A673 (cell line): Measurements from ENCODE around the gene LARGE2. TPM values are rescaled to one million over a fixed set of nuclear protein-coding genes. Genes with fewer than 3 reads are reported as not detected.
A peak's percentile ranks its signal among the peaks of the same experiment; 100 is the strongest.

ENCODE experiments used
- Bru-seq: library from RNA; stranded (reverse); fragments of 400-500 nt; gene quantifications from one replicate; lab custom pipeline; 2021; lab: Mats Ljungman, UMichigan
- BruChase-seq, 2 experiments: library from RNA; stranded (reverse); fragments of 400-500 nt; gene quantifications; one replicate each; lab custom pipeline; 2021; lab: Mats Ljungman, UMichigan
- BruUV-seq: library from RNA; stranded (reverse); fragments of 400-500 nt; replicated peaks from 2 replicates; lab custom pipeline; 2021; lab: Mats Ljungman, UMichigan
- CTCF ChIA-PET: fragments of 300-600 bp; sonication (Branson Sonifier 250); formaldehyde crosslinking; loops from one replicate; lab custom pipeline; 2022; ENCODE audit warnings: antibody characterized with exemption; lab: Charles Lee
- POLR2A ChIA-PET: fragments of 300-600 bp; sonication (Branson Sonifier 250); formaldehyde crosslinking; loops from one replicate; lab custom pipeline; 2022; ENCODE audit warnings: antibody characterized with exemption; ENCODE audit not compliant: low non-redundant PET; lab: Charles Lee
- DNase-seq: peaks from one replicate; pipeline ENCODE4 v3.0.0-alpha.2; 2015; ENCODE audit warnings: low spot score
- H3K27ac ChIP-seq: fragments of 200-600 bp; sonication (generic); 2 replicates; pipeline ENCODE4 v1.5.1; 2016; ENCODE audit warnings: mixed run types, low read depth, mild to moderate bottlenecking, mixed read lengths, antibody characterized with exemption, low read length; ENCODE audit not compliant: poor library complexity, severe bottlenecking
- H3K27me3 ChIP-seq: fragments of 200-600 bp; sonication (generic); replicated peaks from 2 replicates; pipeline ENCODE4 v1.6.1; 2017; ENCODE audit warnings: mixed run types, low read depth, mild to moderate bottlenecking, mixed read lengths, antibody characterized with exemption, low read length; ENCODE audit not compliant: insufficient read depth, poor library complexity
- H3K36me3 ChIP-seq: fragments of 200-600 bp; sonication (generic); 2 replicates; pipeline ENCODE4 v1.6.1; 2016; ENCODE audit warnings: mixed run types, mild to moderate bottlenecking, mixed read lengths, antibody characterized with exemption, low read length; ENCODE audit not compliant: insufficient read depth, poor library complexity, severe bottlenecking
- H3K4me1 ChIP-seq: fragments of 200-600 bp; sonication (generic); 2 replicates; pipeline ENCODE4 v1.6.1; 2017; ENCODE audit warnings: mixed run types, mild to moderate bottlenecking, mixed read lengths, antibody characterized with exemption, low read length; ENCODE audit not compliant: insufficient read depth, poor library complexity, severe bottlenecking
- H3K4me3 ChIP-seq: fragments of 200-600 bp; sonication (generic); 2 replicates; pipeline ENCODE4 v1.5.1; 2016; ENCODE audit warnings: low read depth, mixed run types, mild to moderate bottlenecking, mixed read lengths, low read length; ENCODE audit not compliant: poor library complexity, severe bottlenecking
- H3K9me3 ChIP-seq: fragments of 200-600 bp; sonication (generic); 2 replicates; pipeline ENCODE4 v1.6.1; 2016; ENCODE audit warnings: mixed run types, low read depth, mild to moderate bottlenecking, mixed read lengths, antibody characterized with exemption, low read length; ENCODE audit not compliant: poor library complexity, severe bottlenecking
- EZH2 ChIP-seq: fragments of 200-600 bp; sonication (generic); IDR thresholded peaks from 2 replicates; pipeline ENCODE4 v1.6.1; 2017; ENCODE audit warnings: borderline replicate concordance, low read depth, mild to moderate bottlenecking, mixed read lengths, antibody characterized with exemption, low read length; ENCODE audit not compliant: poor library complexity, severe bottlenecking
- intact Hi-C: fragments of 100-400 bp; cut with micrococcal nuclease; formaldehyde crosslinking; loops from one replicate; pipeline ENCODE4 v1.10.0; 2022; ENCODE audit not compliant: unreplicated experiment
- long read RNA-seq: library from polyadenylated mRNA; stranded (forward); transcript quantifications from one replicate; pipeline ENCODE4 v2.0.0, GENCODE V29; 2022
- total RNA-seq: library from RNA; stranded (reverse); gene quantifications from 2 replicates; pipeline ENCODE4 v1.2.3, GENCODE V29; 2021
- TF ChIP-seq, protein P1 (sequence below): fragments of 300-800, 200-600 bp; sonication (generic); conservative IDR thresholded peaks from 2 replicates; pipeline ENCODE4 v1.5.1; 2017; ENCODE audit warnings: low read depth, mild to moderate bottlenecking, antibody characterized with exemption, low read length, moderate library complexity, mixed read lengths

Gene LARGE2
- total RNA-seq (9.1 and 10.9 TPM in 2 replicates), Bru-seq, nascent RNA (percentile 43 among the genes with signal in this experiment), BruChase-seq, experiment 1, labeled RNA remaining after a 2-hour chase (percentile 51 among the genes with signal in this experiment), BruChase-seq, experiment 2, labeled RNA remaining after a 6-hour chase (percentile 47 among the genes with signal in this experiment)
- long read RNA-seq, partial matches to known transcripts: 11 of 27 reads
- long read RNA-seq, other reads (novel, unspliced or antisense): 13 of 27 reads

DNA sequence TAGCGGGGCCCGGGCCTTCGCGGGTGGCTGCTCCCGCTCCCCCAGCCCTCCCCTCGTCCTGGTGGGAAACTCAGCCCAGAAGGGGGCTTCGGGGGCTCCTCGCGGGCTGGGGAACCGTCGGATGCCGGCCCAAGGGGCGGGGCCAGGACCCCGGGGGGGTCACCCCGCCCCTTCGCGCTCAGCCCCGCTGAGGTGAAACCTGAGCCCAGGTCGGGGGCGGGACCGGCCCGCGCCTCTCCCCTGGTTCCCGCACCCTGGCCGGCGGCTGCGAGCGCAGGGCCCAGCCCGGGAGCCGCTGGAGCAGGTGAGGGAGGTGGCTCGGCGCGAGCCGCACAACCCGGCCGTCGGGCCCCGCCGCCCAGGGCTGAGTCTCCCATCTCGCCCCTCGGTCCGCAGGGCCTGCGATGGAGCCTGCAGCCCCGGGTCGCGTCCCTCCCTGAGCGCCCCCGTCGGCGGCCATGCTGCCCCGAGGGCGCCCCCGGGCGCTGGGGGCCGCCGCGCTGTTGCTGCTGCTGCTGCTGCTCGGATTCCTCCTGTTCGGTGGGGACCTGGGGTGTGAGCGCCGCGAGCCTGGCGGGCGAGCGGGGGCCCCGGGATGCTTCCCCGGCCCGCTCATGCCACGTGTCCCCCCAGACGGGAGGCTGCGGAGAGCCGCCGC lies at the start of gene LARGE2:
Gene LARGE2, plus strand, starts transcription at position 232 of the 658 bp plus-strand sequence. Its CDS starts 227 bp downstream, at position 459.
- H3K9me3 ChIP-seq: no peaks in the 10 kb centered on the region
- DNase-seq: peak; percentile 77
- peaks cover 7% of the 10 kb centered on the region for H3K4me1 ChIP-seq
- ChIA-PET CTCF (no interaction called here), POLR2A (no interaction called here)
- peak within 1 kb of the TSS; percentile 66 for H3K4me3 ChIP-seq
- H3K36me3 ChIP-seq: no peaks in the 10 kb centered on the region
- H3K27ac ChIP-seq: no peak within 1 kb of the TSS
- intact Hi-C loops: no loop called here
- no peaks in the 10 kb centered on the region for H3K27me3 ChIP-seq
- no TSS peak for BruUV-seq
- TF ChIP-seq, protein P1, sequence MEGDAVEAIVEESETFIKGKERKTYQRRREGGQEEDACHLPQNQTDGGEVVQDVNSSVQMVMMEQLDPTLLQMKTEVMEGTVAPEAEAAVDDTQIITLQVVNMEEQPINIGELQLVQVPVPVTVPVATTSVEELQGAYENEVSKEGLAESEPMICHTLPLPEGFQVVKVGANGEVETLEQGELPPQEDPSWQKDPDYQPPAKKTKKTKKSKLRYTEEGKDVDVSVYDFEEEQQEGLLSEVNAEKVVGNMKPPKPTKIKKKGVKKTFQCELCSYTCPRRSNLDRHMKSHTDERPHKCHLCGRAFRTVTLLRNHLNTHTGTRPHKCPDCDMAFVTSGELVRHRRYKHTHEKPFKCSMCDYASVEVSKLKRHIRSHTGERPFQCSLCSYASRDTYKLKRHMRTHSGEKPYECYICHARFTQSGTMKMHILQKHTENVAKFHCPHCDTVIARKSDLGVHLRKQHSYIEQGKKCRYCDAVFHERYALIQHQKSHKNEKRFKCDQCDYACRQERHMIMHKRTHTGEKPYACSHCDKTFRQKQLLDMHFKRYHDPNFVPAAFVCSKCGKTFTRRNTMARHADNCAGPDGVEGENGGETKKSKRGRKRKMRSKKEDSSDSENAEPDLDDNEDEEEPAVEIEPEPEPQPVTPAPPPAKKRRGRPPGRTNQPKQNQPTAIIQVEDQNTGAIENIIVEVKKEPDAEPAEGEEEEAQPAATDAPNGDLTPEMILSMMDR: no peak; the same call in 1 of the 2 replicates
- no peak for TF ChIP-seq EZH2

DNA sequence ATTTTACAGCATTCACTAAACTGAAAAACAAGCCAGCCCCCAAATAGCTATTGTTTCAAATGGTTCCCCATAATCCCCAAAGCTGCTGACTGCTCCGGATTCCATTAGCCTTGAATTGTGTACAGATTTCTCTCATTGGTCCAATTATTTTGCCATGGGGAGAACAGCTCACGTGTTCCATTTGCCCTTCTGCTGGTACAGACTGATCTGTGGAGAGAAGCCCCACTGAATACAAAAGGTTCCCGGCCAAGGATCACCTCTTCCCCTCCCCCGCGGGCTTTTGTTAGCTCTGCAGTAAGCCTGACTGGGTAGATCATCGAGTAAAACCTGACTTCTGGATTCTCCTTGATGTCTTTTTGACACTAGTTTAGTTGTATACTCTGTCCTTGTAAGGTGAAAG lies 46.1 kb upstream of the LARGE2 start:
- no peaks in the 10 kb centered on the region for H3K9me3 ChIP-seq
- no peak overlapping the region for H3K27ac ChIP-seq
- ChIA-PET CTCF (no interaction called here), POLR2A (no interaction called here)
- peaks cover 45% of the 10 kb centered on the region for H3K4me1 ChIP-seq
- no TSS peak for BruUV-seq
- TF ChIP-seq, protein P1: no peak
- TF ChIP-seq EZH2: no peak
- peaks cover 33% of the 10 kb centered on the region for H3K36me3 ChIP-seq
- intact Hi-C loops: loop anchor here (10.0 kb wide), 1 partner anchor 358 kb away; no protein-coding TSS in a partner anchor
- no peak overlapping the region for H3K4me3 ChIP-seq
- no peak for DNase-seq
- no peaks in the 10 kb centered on the region for H3K27me3 ChIP-seq

DNA sequence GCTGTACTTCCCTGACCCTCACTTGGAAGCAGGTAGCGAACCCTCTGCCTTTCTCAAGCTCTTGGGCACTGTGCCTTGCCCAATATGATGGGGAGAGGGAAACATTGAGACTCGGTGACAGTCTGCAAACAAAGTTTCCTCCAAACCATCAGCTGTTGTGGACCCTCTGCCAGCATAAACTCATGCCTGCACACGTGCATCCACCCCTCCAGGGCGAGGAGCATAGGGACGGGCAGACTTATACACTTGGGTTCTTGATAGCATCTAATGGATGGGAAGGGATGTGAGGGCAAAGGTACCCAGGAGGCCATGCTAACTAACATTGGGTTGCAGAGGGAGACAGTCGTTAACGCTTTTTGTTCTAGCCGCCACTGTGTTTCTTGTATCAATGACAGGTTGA lies 45.2 kb upstream of the LARGE2 start:
- Histone ChIP-seq H3K9me3 (no peaks in the 10 kb centered on the region), H3K4me1 (peaks cover 42% of the 10 kb centered on the region), H3K4me3 (no peak overlapping the region), H3K27me3 (no peaks in the 10 kb centered on the region), H3K27ac (no peak overlapping the region), H3K36me3 (peaks cover 31% of the 10 kb centered on the region)
- BruUV-seq: no TSS peak
- ChIA-PET POLR2A (no interaction called here), CTCF (no interaction called here)
- TF ChIP-seq, protein P1: no peak
- no peak for TF ChIP-seq EZH2
- DNase-seq: no peak
- intact Hi-C loops: loop anchor here (10.0 kb wide), 1 partner anchor 358 kb away; no protein-coding TSS in a partner anchor
